Neuronal stem cell (in vitro differentiated cells): ENCODE measurements around the gene UBA7.
"Not testable (repeated sequence)": the region's sequence is repeated elsewhere in the genome, so short reads cannot be mapped to it uniquely, and the experiment has no call there.

Source experiments
- DNase-seq: peaks from one replicate; pipeline ENCODE4 v3.0.0-alpha.2; 2013; ENCODE audit warnings: low spot score
- H2AFZ ChIP-seq: one replicate; pipeline ENCODE4 v1.6.1; 2013; ENCODE audit warnings: mild to moderate bottlenecking, low read length, inconsistent platforms
- H2AK5ac ChIP-seq: 2 replicates; pipeline ENCODE4 v1.6.1; 2013; ENCODE audit warnings: low read depth, mild to moderate bottlenecking, inconsistent platforms, low read length, moderate library complexity, mixed read lengths
- H2BK120ac ChIP-seq: 2 replicates; pipeline ENCODE4 v1.6.1; 2013; ENCODE audit warnings: low read depth, mild to moderate bottlenecking, inconsistent platforms, low read length, moderate library complexity, mixed read lengths
- H2BK12ac ChIP-seq: one replicate; pipeline ENCODE4 v1.6.1; 2013; ENCODE audit warnings: low read length, inconsistent platforms
- H2BK15ac ChIP-seq: 2 replicates; pipeline ENCODE4 v1.6.1; 2013; ENCODE audit warnings: mild to moderate bottlenecking, low read length, inconsistent platforms, mixed read lengths
- H2BK5ac ChIP-seq: one replicate; pipeline ENCODE4 v1.6.1; 2013; ENCODE audit warnings: inconsistent platforms, mild to moderate bottlenecking, low read length, moderate library complexity
- H3K14ac ChIP-seq: one replicate; pipeline ENCODE4 v1.6.1; 2013; ENCODE audit warnings: low read length, inconsistent platforms
- H3K18ac ChIP-seq: 2 replicates; pipeline ENCODE4 v1.6.1; 2013; ENCODE audit warnings: low read length, inconsistent platforms
- H3K23ac ChIP-seq: 2 replicates; pipeline ENCODE4 v1.6.1; 2013; ENCODE audit warnings: low read depth, mild to moderate bottlenecking, mixed read lengths, low read length, inconsistent platforms; ENCODE audit not compliant: poor library complexity
- H3K27ac ChIP-seq: replicated peaks from 3 replicates; pipeline ENCODE4 v1.5.1; 2013; ENCODE audit warnings: low read length, inconsistent platforms
- H3K27me3 ChIP-seq, 3 experiments: 2 replicates each; pipeline ENCODE4 v1.6.1; 2013; ENCODE audit warnings: low read length in 3 of 3, mild to moderate bottlenecking in 2 of 3, inconsistent platforms in 1 of 3, low read depth in 1 of 3, mixed read lengths in 1 of 3, moderate library complexity in 1 of 3; ENCODE audit not compliant: control insufficient read depth in 3 of 3, insufficient read depth in 3 of 3
- H3K36me3 ChIP-seq, 2 donors: replicated peaks in 1 of 2; 2 replicates each; pipeline ENCODE4 v1.6.1; 2013; ENCODE audit warnings: low read length in 2 of 2; ENCODE audit not compliant: control insufficient read depth in 2 of 2, insufficient read depth in 2 of 2
- H3K4ac ChIP-seq: 2 replicates; pipeline ENCODE4 v1.6.1; 2013; ENCODE audit warnings: inconsistent platforms, mild to moderate bottlenecking, low read length, moderate library complexity
- H3K4me1 ChIP-seq, 2 donors: 1 replicate in 1 of 2; 2 replicates in 1 of 2; pipeline ENCODE4 v1.6.1; 2013; ENCODE audit warnings: low read length in 2 of 2, low read depth in 1 of 2; ENCODE audit not compliant: control insufficient read depth in 2 of 2, insufficient read depth in 1 of 2
- H3K4me2 ChIP-seq: one replicate; pipeline ENCODE4 v1.6.1; 2013; ENCODE audit warnings: mild to moderate bottlenecking, low read length, inconsistent platforms; ENCODE audit not compliant: insufficient read depth, poor library complexity, severe bottlenecking
- H3K4me3 ChIP-seq, 2 donors: 2 replicates each; pipeline ENCODE4 v1.5.1; 2013; ENCODE audit warnings: low read length in 2 of 2, mild to moderate bottlenecking in 2 of 2, inconsistent platforms in 1 of 2, moderate library complexity in 1 of 2
- H3K79me1 ChIP-seq: one replicate; pipeline ENCODE4 v1.6.1; 2013; ENCODE audit warnings: low read depth, mild to moderate bottlenecking, inconsistent platforms, low read length, moderate library complexity
- H3K9ac ChIP-seq: one replicate; pipeline ENCODE4 v1.6.1; 2013; ENCODE audit warnings: mild to moderate bottlenecking, low read depth, low read length, inconsistent platforms; ENCODE audit not compliant: poor library complexity
- H3K9me3 ChIP-seq, 2 donors: replicated peaks in 1 of 2; 2 replicates each; pipeline versions ENCODE3 to v1.6.1; 2013; ENCODE audit warnings: low read length in 2 of 2, mild to moderate bottlenecking in 2 of 2, inconsistent platforms in 1 of 2, low read depth in 1 of 2, mixed read lengths in 1 of 2, moderate library complexity in 1 of 2; ENCODE audit not compliant: control insufficient read depth in 2 of 2, insufficient read depth in 1 of 2
- H4K8ac ChIP-seq: one replicate; pipeline ENCODE4 v1.6.1; 2013; ENCODE audit warnings: low read depth, mild to moderate bottlenecking, inconsistent platforms, low read length, moderate library complexity
- H4K91ac ChIP-seq: one replicate; pipeline ENCODE4 v1.6.1; 2013; ENCODE audit warnings: low read length, low read depth, mild to moderate bottlenecking, inconsistent platforms; ENCODE audit not compliant: poor library complexity
- WGBS, 2 donors: extraction: QIAGEN DNeasy Blood & Tissue Kit; methylation state at CpG; one replicate each; pipeline ENCODE4 v1.1.7; 2013; ENCODE audit warnings: missing lambda C conversion rate in 2 of 2, mixed read lengths in 1 of 2; ENCODE audit not compliant: insufficient read length in 2 of 2, insufficient replicate concordance in 1 of 2; ENCODE audit errors: extremely low coverage in 2 of 2; 5-methylcytosine and 5-hydroxymethylcytosine counted together

Gene UBA7

GRCh38 chr3:49781415-49782199 lies 32.1 kb downstream of the UBA7 start:
- Histone ChIP-seq H3K27me3 (no peaks in the 10 kb centered on the region), H3K27ac (no peak overlapping the region), H3K9ac (no peak overlapping the region), H2BK15ac (no peak overlapping the region), H3K23ac (no peak overlapping the region), H3K4me2 (no peak overlapping the region), H4K91ac (no peak overlapping the region), H2BK5ac (no peak overlapping the region), H3K79me1 (peaks cover 7% of the 10 kb centered on the region), H3K9me3 (peaks cover 0 to 5% of the 10 kb centered on the region in 2 donors), H4K8ac (no peak overlapping the region), H3K4me1 (peaks cover 0 to 6% of the 10 kb centered on the region in 2 donors), H2AFZ (no peak overlapping the region), H2BK12ac (no peak overlapping the region), H3K14ac (no peak overlapping the region), H2AK5ac (no peak overlapping the region), H3K4ac (no peak overlapping the region), H3K36me3 (peaks cover 12 to 65% of the 10 kb centered on the region in 2 donors), H3K4me3 (no peak overlapping the region), H3K18ac (no peak overlapping the region), H2BK120ac (no peak overlapping the region)
- WGBS, 2 donors = no CpG with 5 or more reads among the region's 5 CpGs
- no peak for DNase-seq

DNA sequence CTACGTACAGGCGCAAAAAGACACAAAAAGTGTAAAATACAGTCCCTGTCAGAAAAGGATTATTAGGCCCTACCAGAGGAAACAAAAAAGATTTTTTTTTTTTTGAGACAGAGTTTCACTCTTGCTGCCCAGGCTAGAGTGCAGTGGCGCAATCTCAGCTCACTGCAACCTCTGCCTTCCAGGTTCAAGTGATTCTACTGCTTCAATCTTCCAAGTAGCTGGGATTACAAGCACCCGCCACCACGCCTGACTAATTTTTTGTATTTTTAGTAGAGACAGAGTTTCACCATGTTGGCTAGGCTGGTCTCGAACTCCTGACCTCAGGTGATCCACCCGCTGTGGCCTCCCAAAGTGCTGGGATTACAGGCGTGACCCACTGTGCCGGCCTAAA lies 32.8 kb downstream of the UBA7 start:
- not testable (repeated sequence) for H3K23ac ChIP-seq

DNA sequence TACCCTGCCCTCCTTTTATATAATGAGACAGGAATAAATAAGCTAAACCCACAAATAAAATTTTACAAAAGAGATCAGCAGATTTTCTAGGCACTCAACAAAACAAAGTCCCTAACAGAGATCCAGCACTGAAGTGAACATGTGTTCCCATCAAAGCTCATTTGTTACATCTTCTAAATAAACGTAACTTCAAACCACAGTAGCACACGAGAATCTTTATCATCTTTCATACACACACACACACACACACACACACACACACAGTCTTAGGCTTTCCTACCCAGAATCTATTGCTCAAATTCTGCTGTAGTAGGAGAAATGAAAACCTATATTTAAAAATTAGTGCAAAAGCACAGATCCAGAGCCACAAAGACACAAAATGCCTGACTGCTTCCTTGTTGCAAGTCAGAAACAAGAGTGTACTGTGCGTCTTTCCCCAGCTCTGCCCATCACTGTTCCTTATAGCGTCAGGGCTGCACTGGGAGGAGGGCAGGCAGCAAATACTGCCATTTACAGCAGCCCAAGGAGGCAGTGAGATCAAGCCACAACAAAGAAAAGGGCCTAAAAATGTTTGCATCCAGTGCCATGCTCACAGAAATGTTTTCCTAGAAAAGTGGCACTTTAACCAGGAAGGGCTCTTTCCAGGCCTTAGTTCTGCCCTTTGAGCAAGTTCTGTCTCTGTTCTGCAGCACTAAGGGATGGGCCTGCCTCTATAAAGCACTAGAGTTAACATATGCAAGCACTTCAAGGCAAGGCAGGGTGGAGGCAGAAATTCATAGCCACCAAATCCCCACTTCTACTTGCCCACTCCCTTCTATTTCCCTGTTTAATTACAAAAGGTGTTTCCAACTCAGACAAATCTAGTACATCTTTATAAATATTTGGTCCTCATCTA lies 33.4 kb downstream of the UBA7 start:
- H3K27ac ChIP-seq = no peak overlapping the region
- H3K18ac ChIP-seq = no peak overlapping the region
- H3K4me2 ChIP-seq = peak overlapping the region; percentile 13
- H3K79me1 ChIP-seq = peaks cover 7% of the 10 kb centered on the region
- H3K14ac ChIP-seq = no peak overlapping the region
- no peak overlapping the region for H2BK5ac ChIP-seq
- no peak overlapping the region for H4K8ac ChIP-seq
- H2AFZ ChIP-seq = no peak overlapping the region
- H2BK15ac ChIP-seq = no peak overlapping the region
- no peak for DNase-seq
- H4K91ac ChIP-seq = no peak overlapping the region
- H3K9ac ChIP-seq = no peak overlapping the region
- H2BK120ac ChIP-seq = no peak overlapping the region
- no peak overlapping the region for H3K4ac ChIP-seq
- H3K36me3 ChIP-seq = peaks cover 14 to 78% of the 10 kb centered on the region in 2 donors
- H2AK5ac ChIP-seq = no peak overlapping the region
- H2BK12ac ChIP-seq = no peak overlapping the region
- 100% methylated on average over 2 of the region's 4 CpGs; no CpG with 5 or more reads in 1 of the 2 donors for WGBS, 2 donors
- no peak overlapping the region for H3K23ac ChIP-seq
- H3K4me1 ChIP-seq = peaks cover 0 to 6% of the 10 kb centered on the region in 2 donors
- no peaks in the 10 kb centered on the region for H3K27me3 ChIP-seq
- no peak overlapping the region for H3K4me3 ChIP-seq
- H3K9me3 ChIP-seq = peaks cover 0 to 5% of the 10 kb centered on the region in 2 donors

More for the DNA sequence above, 32.8 kb downstream of the UBA7 start:
- H3K27ac ChIP-seq, H2BK5ac ChIP-seq, H3K4ac ChIP-seq, H3K18ac ChIP-seq, H3K4me3 ChIP-seq, H3K9ac ChIP-seq, H3K4me2 ChIP-seq, H2AFZ ChIP-seq, H2BK15ac ChIP-seq, H4K91ac ChIP-seq, H3K27me3 ChIP-seq, H2BK120ac ChIP-seq, H2BK12ac ChIP-seq, DNase-seq, H2AK5ac ChIP-seq, H4K8ac ChIP-seq, H3K14ac ChIP-seq, H3K79me1 ChIP-seq, H3K9me3 ChIP-seq, H3K4me1 ChIP-seq: not testable (repeated sequence)
- no CpG with 5 or more reads among the region's 9 CpGs for WGBS, 2 donors
- peaks cover 12 to 71% of the 10 kb centered on the region in 2 donors for H3K36me3 ChIP-seq
